HG02973 (cell line): Measurements from ENCODE around the gene CPNE1.

ENCODE experiments used
- ATAC-seq: cut with Tn5 transposase; IDR thresholded peaks from one replicate; pipeline ENCODE4 v1.9.1; 2021; ENCODE audit warnings: moderate library complexity; ENCODE audit not compliant: unreplicated experiment

The CPNE1 gene

DNA sequence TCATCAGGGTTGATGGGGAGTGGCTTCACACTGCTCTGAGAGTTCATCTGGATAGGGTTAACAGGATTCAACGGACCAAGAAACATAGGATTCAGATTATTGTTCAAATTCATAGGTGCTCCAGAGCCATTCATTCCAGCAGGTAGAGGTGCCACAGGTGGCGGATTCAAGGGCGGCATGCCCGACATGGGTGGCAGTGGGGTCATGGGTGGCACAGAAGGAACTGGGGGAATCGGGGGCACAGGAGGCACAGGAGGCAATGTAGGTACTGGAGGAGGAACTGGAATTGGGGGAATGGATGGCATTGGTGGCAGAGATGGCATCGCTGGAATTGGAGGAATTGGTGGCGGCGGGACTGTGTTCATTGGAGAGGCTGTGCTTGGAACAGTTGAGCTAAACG is 10.3 kb downstream of the CPNE1 start:
- no peak for ATAC-seq

GRCh38 chr20:35653893-35654292 is 10.8 kb downstream of the CPNE1 start:
- no peak for ATAC-seq

- no peak for ATAC-seq
Observed at GRCh38 chr20:35653430-35653734, 11.3 kb downstream of the CPNE1 start.

DNA sequence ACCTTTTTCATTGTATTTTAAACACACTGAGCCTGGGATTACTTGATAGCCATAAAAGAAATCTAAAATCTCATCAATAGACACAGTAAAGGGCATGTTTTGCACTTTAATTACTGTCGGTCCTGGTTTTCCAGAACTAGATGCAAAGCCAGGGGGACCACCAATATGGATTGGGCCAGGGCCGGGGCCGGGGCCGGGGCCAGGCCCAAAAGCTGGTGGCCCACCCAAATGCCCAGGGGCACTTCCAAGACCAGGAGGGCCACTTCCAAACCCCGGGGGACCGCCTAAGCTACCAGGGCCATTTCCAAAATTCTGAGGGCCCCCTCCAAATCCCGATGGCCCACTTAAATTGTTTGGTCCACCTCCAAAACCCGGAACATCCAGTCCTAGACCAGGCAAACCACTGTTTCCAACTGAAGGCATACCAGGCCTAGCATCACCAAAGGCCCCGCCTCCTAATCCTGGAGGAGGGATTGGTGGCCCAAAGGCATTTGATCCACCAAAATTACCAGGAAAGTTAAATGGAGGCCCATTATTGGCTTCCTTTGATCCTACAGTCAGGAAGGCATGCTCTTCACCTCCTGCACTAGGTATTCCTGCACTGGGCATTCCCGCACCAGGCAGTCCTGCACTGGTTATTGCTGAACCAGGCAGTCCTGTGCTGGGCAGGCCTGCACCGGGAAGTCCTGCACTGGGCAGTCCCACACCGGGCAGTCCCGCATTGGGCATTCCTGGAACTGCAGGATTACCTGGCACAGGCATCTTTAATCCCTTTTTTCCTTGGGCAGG is 11.9 kb downstream of the CPNE1 start:
- ATAC-seq, result no peak

DNA sequence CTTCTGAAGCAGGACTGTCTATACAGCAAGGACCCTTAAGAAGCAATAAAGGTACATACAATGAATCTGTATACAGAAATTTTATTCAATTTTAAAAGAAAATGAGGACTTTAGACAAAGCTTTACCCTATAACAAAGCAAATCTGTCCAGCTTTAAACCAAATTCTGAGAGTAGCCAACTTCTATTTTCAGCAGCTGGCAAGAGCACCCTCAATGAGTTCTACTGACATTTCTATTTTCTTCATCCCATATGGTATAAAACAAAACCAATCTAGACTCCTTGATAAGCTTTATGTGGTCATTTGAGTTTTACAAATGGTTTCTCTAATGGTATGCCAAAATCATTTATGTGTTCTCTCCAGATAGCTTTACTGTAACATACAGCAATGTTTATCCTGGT is 12.7 kb downstream of the CPNE1 start:
- ATAC-seq, result no peak

DNA sequence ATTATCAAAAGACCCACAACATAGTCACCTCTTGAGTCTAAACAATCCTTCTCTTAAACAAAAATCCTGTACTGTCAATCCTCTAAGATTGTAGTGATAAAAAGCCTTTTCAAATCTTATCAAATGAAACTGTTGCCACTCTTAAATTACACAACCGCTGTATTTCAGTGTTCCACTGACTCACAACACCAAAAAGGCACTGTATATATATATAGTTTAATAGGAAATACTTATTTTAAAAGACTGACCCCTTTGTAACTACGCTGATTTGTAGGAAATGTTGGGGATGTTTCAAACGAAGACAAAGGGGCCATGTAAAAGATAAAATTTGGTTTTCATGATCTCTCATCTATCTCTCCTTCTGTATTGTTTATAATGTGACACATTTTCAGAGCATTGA is 14.1 kb downstream of the CPNE1 start:
- no peak for ATAC-seq

DNA sequence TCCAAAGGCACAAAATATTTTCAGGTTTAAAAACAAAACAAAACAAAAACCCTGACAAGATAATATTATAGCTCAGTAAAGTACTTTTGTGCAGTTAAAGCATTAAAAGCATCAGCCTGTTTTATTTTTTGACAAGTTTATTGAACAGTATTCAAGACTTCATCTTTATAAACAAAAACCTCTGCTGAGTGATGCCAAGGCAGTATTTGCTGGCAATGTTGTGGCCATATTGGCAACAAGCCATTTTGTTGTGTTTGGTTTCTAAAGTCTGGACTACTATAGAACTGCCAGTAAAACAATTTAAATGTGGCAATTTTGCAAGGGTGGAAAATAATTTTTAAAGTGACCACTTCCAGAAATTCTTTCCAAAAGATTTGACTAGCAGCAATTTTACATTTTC is 15.9 kb downstream of the CPNE1 start:
- ATAC-seq, result no peak

GRCh38 chr20:35644806-35645205 is 19.9 kb downstream of the CPNE1 start:
- no peak for ATAC-seq

DNA sequence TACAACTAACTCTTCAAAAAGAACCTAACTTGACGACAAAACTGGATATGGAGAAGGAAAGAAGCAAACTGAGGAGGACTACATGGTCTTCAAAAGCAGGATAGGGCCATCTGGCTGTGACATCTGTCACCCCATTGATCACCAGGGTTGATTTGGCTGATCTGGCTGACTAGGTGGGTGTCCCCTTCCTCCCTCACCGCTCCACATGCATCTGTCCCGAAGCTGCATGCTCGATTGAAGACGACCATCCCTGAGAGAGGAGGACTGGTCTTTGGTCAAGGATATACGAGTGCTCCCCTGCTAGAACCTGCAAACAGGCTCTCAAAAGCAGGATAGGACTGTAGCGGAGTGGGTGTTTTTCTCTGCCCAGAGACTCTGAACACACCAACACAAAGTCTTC is 21.7 kb downstream of the CPNE1 start:
- ATAC-seq, result no peak

GRCh38 chr20:35641743-35642142 is 23.0 kb downstream of the CPNE1 start:
- ATAC-seq, result no peak

DNA sequence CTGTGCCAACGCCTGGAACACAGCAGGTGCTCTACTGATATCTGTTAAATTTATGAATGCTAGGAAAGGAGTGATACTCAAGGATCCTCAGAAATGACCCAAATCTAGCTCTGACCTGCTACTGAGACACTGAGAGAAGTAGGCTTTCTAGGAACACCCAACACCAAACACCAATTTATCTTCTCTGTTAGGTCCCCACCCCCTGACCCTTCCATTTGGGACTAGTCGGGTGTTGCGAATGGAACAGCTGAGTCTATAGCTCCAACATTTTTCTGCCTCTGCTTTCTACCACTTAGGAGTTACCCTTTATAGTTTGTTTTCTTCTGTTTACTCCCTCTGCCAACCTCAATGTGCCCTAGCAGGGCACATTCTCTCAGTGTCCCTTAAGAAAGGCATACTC is 24.0 kb downstream of the CPNE1 start:
- ATAC-seq, result no peak

- no peak for ATAC-seq
Observed at GRCh38 chr20:35638751-35639150, 25.9 kb downstream of the CPNE1 start.

DNA sequence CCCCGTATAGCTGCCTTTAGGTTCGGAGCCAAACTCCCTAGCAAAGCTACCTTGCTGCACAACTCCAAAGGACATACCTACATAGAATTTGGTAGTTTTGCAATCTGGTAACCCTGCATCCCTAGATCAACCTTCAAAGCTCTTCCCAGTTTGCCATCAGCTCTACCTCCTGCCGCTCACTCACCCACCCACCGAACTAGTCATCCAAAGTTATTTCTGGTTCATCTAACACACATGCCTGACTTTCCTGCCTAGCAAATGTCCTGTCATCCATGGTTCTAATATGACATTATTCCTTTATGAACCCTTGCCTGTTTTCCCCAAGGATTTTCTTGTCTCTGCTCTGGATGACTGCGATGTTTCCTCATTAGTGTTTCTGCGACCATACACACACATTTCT is 27.4 kb downstream of the CPNE1 start:
- no peak for ATAC-seq

DNA sequence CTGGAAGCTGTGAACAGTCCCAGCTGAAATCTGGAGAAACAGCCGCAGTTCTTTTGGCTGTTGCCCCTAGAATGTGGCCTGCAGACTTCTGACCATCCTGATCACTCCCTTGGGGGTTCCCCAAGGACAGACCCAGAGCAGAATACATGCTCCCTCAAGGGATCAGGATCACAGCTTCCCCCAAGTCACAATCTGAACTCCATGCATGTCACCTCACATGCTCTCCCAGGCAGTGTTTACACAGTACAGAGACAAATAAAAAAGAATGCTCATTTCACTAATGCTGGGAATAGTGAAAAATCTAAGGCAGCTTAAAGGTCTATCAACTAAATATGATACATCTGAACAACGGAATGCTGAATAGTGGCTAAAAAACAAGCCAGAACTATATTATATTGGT is 28.6 kb downstream of the CPNE1 start:
- ATAC-seq, result no peak

DNA sequence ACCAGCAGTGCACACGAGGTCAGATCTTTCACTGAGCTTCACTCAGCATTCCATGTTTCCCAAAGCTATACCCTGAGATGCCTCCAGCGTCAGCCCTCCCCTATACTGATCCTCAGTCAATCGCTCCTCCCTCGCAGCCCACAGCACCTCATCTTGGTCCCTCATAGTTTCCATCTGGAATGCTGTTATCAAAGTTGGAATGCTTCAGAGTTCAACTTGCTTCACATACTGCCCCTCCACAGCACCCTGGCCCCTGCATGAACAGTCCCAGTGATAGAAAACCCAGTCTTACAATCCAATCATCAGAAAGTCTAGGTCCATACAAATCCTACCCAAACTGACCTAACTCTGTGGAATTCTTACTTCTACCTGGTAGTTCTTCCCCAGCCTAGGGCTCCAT is 29.0 kb downstream of the CPNE1 start:
- ATAC-seq, result no peak

DNA sequence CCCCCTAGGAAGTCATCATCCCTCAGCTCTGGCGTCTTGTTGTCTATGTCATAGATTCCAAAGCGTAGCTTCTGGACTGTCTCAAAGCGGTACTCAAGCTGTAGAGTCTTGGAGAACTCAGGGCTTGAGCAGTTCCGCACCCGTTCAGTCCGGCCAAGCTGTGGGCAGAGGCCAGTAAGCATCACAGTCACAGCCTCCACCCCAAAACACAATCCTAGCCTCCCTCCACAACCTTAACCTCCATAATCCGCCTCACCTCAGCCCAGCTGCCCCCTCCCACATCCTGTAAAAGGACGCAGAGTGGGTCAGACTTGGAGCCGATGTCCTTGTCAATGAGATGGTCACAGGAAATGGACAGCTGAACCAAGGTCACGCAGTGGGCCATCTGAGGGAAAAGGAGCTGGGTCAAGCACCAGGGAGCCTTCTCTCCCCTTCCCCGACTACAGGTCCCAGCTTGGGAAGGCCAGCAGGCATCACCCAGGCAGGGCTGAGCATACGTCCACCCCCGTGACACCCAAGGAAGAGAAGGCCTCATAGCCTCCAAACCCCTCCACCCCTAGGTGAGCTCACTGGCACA is 32.1 kb downstream of the CPNE1 start:
- ATAC-seq, result no peak

- no peak for ATAC-seq
Observed at GRCh38 chr20:35630636-35631035, 34.1 kb downstream of the CPNE1 start.

- ATAC-seq, result no peak
Observed at GRCh38 chr20:35629427-35630145, 35.1 kb downstream of the CPNE1 start.

DNA sequence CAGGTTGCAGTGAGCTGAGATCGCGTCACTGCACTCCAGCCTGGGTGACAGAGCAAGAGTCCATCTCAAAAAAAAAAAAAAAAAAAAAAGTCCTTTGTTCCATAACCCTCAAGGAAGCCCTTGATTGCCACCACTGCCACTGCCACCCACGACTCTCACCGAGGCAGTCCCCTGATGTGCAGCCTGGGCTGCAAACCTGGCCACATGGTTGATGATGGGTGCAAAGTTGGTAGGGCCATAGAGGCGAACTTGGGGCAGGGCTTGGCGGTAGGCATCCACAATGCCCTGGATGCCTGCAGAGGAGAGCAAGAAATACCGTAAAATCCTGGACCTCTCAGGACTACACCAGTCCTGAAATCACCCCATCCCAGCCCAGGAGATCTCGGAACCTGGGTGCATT is 37.6 kb downstream of the CPNE1 start:
- no peak for ATAC-seq

- no peak for ATAC-seq
Observed at GRCh38 chr20:35626386-35627001, 38.2 kb downstream of the CPNE1 start.

- ATAC-seq, result no peak
Observed at GRCh38 chr20:35625584-35626385, 38.9 kb downstream of the CPNE1 start.
